H1 (cell line): ENCODE data around the gene CMIP. TPM values are rescaled to one million over a fixed set of nuclear protein-coding genes. Genes with fewer than 3 reads are reported as not detected.

Experiments
- CTCF ChIA-PET: fragments of 300-600 bp; sonication (Branson Sonifier 250); formaldehyde crosslinking; loops from one replicate; lab custom pipeline; 2021; ENCODE audit not compliant: partially characterized antibody; lab: Charles Lee
- POLR2A ChIA-PET: fragments of 300-600 bp; sonication (Branson Sonifier 250); formaldehyde crosslinking; loops from one replicate; lab custom pipeline; 2021; ENCODE audit warnings: inconsistent platforms; ENCODE audit not compliant: partially characterized antibody; lab: Charles Lee
- DNase-seq, 2 experiments: peaks; one replicate each; pipeline versions ENCODE4 v3.0.0 to v3.0.0-alpha.2; 2010 to 2022; ENCODE audit warnings: low spot score in 2 of 2, low read depth in 1 of 2, mixed read lengths in 1 of 2
- FAIRE-seq: peaks from 2 replicates; lab custom pipeline; 2011; peaks lifted over from hg19 to GRCh38; lab: Jason Lieb, UNC
- H2AFZ ChIP-seq: 2 replicates; pipeline ENCODE4 v1.8.1; 2012; ENCODE audit warnings: low read length, inconsistent platforms
- H2AK5ac ChIP-seq: 2 replicates; pipeline ENCODE4 v1.6.1; 2013; ENCODE audit warnings: low read depth, low read length
- H2BK120ac ChIP-seq: replicated peaks from 2 replicates; pipeline ENCODE3; 2013; ENCODE audit warnings: low read depth, low read length, inconsistent platforms
- H2BK12ac ChIP-seq: 2 replicates; pipeline ENCODE4 v1.6.1; 2013; ENCODE audit warnings: low read depth, low read length
- H2BK15ac ChIP-seq: 2 replicates; pipeline ENCODE4 v1.6.1; 2013; ENCODE audit warnings: low read length
- H2BK20ac ChIP-seq: 2 replicates; pipeline ENCODE4 v1.6.1; 2013; ENCODE audit warnings: low read length
- H2BK5ac ChIP-seq: 2 replicates; pipeline ENCODE4 v1.6.1; 2013; ENCODE audit warnings: low read depth, low read length
- H3K14ac ChIP-seq: 2 replicates; pipeline ENCODE4 v1.6.1; 2013; ENCODE audit warnings: inconsistent platforms; ENCODE audit not compliant: insufficient read length
- H3K18ac ChIP-seq: 2 replicates; pipeline ENCODE4 v1.6.1; 2013; ENCODE audit warnings: low read length; ENCODE audit errors: extremely low read depth
- H3K23ac ChIP-seq: 2 replicates; pipeline ENCODE4 v1.6.1; 2013; ENCODE audit warnings: inconsistent platforms; ENCODE audit not compliant: insufficient read length
- H3K23me2 ChIP-seq: 2 replicates; pipeline ENCODE4 v1.6.1; 2013; ENCODE audit warnings: low read depth, low read length
- H3K27ac ChIP-seq: 2 replicates; pipeline ENCODE4 v1.6.1; 2011; ENCODE audit warnings: low read depth, low read length, inconsistent platforms
- H3K27me3 ChIP-seq, 4 experiments: replicated peaks in 1 of 4; 1 replicate in 1 of 4; 2 replicates in 3 of 4; pipeline versions ENCODE4 v1.6.1 to v1.8.1; 2011 to 2013; ENCODE audit warnings: low read length in 3 of 4, mild to moderate bottlenecking in 3 of 4, inconsistent platforms in 2 of 4, mixed read lengths in 2 of 4, moderate library complexity in 1 of 4; ENCODE audit not compliant: control insufficient read depth in 3 of 4, insufficient read depth in 3 of 4; ENCODE audit errors: extremely low read depth in 1 of 4
- H3K36me3 ChIP-seq, 4 experiments: 2 replicates each; pipeline versions ENCODE4 v1.6.1 to v1.8.1; 2011 to 2013; ENCODE audit warnings: mild to moderate bottlenecking in 4 of 4, low read length in 3 of 4, moderate library complexity in 2 of 4, control low read depth in 1 of 4, inconsistent platforms in 1 of 4; ENCODE audit not compliant: insufficient read depth in 4 of 4, control insufficient read depth in 2 of 4
- H3K4ac ChIP-seq: replicated peaks from 2 replicates; pipeline ENCODE3; 2013; ENCODE audit warnings: low read length, low read depth, mixed read lengths, inconsistent platforms; ENCODE audit not compliant: insufficient read length
- H3K4me1 ChIP-seq, 4 experiments: replicated peaks in 1 of 4; 1 replicate in 1 of 4; 2 replicates in 3 of 4; pipeline versions ENCODE4 v1.6.1 to v1.8.1; 2011 to 2013; ENCODE audit warnings: low read length in 3 of 4, inconsistent platforms in 2 of 4, mixed read lengths in 1 of 4; ENCODE audit not compliant: insufficient read depth in 4 of 4, control insufficient read depth in 3 of 4
- H3K4me2 ChIP-seq, 2 experiments: 2 replicates each; pipeline versions ENCODE4 v1.6.1 to v1.8.1; 2011 to 2013; ENCODE audit warnings: low read depth in 2 of 2, low read length in 2 of 2, control low read depth in 1 of 2, inconsistent platforms in 1 of 2, mild to moderate bottlenecking in 1 of 2; ENCODE audit not compliant: insufficient read depth in 1 of 2
- H3K4me3 ChIP-seq, 4 experiments: fragments of 200-600, 300-600 bp in 1 of 4; sonication (generic), shearing (Covaris generic), sonication (Bioruptor Twin) in 1 of 4; 2 replicates each; pipeline versions ENCODE4 v1.5.1 to v1.8.1; 2011 to 2016; ENCODE audit warnings: low read length in 4 of 4, low read depth in 3 of 4, control low read depth in 2 of 4, inconsistent platforms in 2 of 4, mild to moderate bottlenecking in 2 of 4, mixed read lengths in 1 of 4, moderate library complexity in 1 of 4; ENCODE audit not compliant: insufficient read depth in 2 of 4; ENCODE audit errors: extremely low read depth in 1 of 4
- H3K56ac ChIP-seq: replicated peaks from 2 replicates; pipeline ENCODE3; 2013; ENCODE audit warnings: low read depth, mild to moderate bottlenecking, mixed read lengths, low read length, inconsistent platforms; ENCODE audit not compliant: insufficient read length
- H3K79me1 ChIP-seq: 2 replicates; pipeline ENCODE4 v1.6.1; 2013; ENCODE audit warnings: low read depth, low read length, control low read depth
- H3K79me2 ChIP-seq, 2 experiments: 2 replicates each; pipeline versions ENCODE4 v1.6.1 to v1.8.1; 2012 to 2013; ENCODE audit warnings: low read length in 2 of 2, mild to moderate bottlenecking in 2 of 2, inconsistent platforms in 1 of 2; ENCODE audit not compliant: insufficient read depth in 2 of 2, control insufficient read depth in 1 of 2
- H3K9ac ChIP-seq, 4 experiments: replicated peaks in 1 of 4; 1 replicate in 1 of 4; 2 replicates in 3 of 4; pipeline versions ENCODE4 v1.6.1 to v1.8.1; 2011 to 2013; ENCODE audit warnings: low read depth in 3 of 4, low read length in 3 of 4, control low read depth in 2 of 4, mild to moderate bottlenecking in 2 of 4, moderate library complexity in 2 of 4, inconsistent platforms in 1 of 4; ENCODE audit errors: extremely low read depth in 1 of 4
- H3K9me3 ChIP-seq, 2 experiments: 2 replicates each; pipeline versions ENCODE4 v1.6.1 to v1.8.1; 2012 to 2013; ENCODE audit warnings: mild to moderate bottlenecking in 2 of 2, moderate library complexity in 2 of 2, control low read depth in 1 of 2, inconsistent platforms in 1 of 2, low read depth in 1 of 2, low read length in 1 of 2, mixed read lengths in 1 of 2; ENCODE audit not compliant: insufficient read depth in 2 of 2
- H4K20me1 ChIP-seq, 2 experiments: replicated peaks in 1 of 2; 2 replicates each; pipeline versions ENCODE3 to v1.8.1; 2011 to 2013; ENCODE audit warnings: inconsistent platforms in 2 of 2, low read length in 2 of 2, mild to moderate bottlenecking in 1 of 2; ENCODE audit not compliant: insufficient read depth in 2 of 2, control insufficient read depth in 1 of 2
- H4K5ac ChIP-seq: 2 replicates; pipeline ENCODE4 v1.6.1; 2013; ENCODE audit warnings: low read length, low read depth, mixed read lengths, inconsistent platforms; ENCODE audit not compliant: insufficient read length
- H4K8ac ChIP-seq: 2 replicates; pipeline ENCODE4 v1.8.0; 2013; ENCODE audit warnings: mild to moderate bottlenecking, moderate library complexity, low read length, inconsistent platforms; ENCODE audit not compliant: insufficient read depth; ENCODE audit errors: extremely low read depth
- H4K91ac ChIP-seq: replicated peaks from 2 replicates; pipeline ENCODE3; 2013; ENCODE audit warnings: low read length, mixed read lengths, inconsistent platforms; ENCODE audit not compliant: insufficient read length
- ASH2L ChIP-seq: fragments of 200-600, 300-600 bp; sonication (generic); IDR thresholded peaks from one replicate; pipeline ENCODE4 v1.7.1; 2017; ENCODE audit warnings: low read length
- BACH1 ChIP-seq: IDR thresholded peaks from 2 replicates; pipeline ENCODE4 v1.6.1; 2012; ENCODE audit warnings: low read length, improper control_type of control experiment
- CHD1 ChIP-seq: IDR thresholded peaks from 2 replicates; pipeline ENCODE4 v1.6.1; 2012; ENCODE audit warnings: low read depth, low read length, improper control_type of control experiment
- CTBP2 ChIP-seq: IDR thresholded peaks from 2 replicates; pipeline ENCODE4 v1.7.0; 2011; ENCODE audit warnings: borderline replicate concordance, mild to moderate bottlenecking, moderate library complexity, mixed read lengths, low read length; ENCODE audit not compliant: insufficient read depth, insufficient read length
- GABPA ChIP-seq: IDR thresholded peaks from 2 replicates; pipeline ENCODE4 v1.6.1; 2011; ENCODE audit warnings: mild to moderate bottlenecking, low read length, moderate library complexity, borderline replicate concordance; ENCODE audit not compliant: insufficient read depth
- NRF1 ChIP-seq: IDR thresholded peaks from 2 replicates; pipeline ENCODE4 v1.6.1; 2011; ENCODE audit warnings: mild to moderate bottlenecking, low read depth, low read length, improper control_type of control experiment
- PHF8 ChIP-seq: fragments of 200-600 bp; sonication (generic); conservative IDR thresholded peaks from 2 replicates; pipeline ENCODE4 v1.7.1; 2012; ENCODE audit warnings: low read depth, mild to moderate bottlenecking, inconsistent platforms, low read length, moderate library complexity
- POLR2A ChIP-seq, 2 experiments: IDR thresholded peaks; 1 replicate in 1 of 2; 2 replicates in 1 of 2; pipeline ENCODE4 v1.6.1; 2011; ENCODE audit warnings: low read depth in 2 of 2, low read length in 2 of 2, mild to moderate bottlenecking in 2 of 2; ENCODE audit errors: control extremely low read depth in 1 of 2
- RXRA ChIP-seq: IDR thresholded peaks from 2 replicates; pipeline ENCODE4 v1.6.1; 2011; ENCODE audit warnings: low read depth, mild to moderate bottlenecking, low read length, moderate library complexity; ENCODE audit not compliant: insufficient read depth
- SRF ChIP-seq: IDR thresholded peaks from 2 replicates; pipeline ENCODE4 v1.6.1; 2011; ENCODE audit warnings: mild to moderate bottlenecking, low read depth, low read length, moderate library complexity
- TCF12 ChIP-seq: IDR thresholded peaks from 2 replicates; pipeline ENCODE4 v1.6.1; 2011; ENCODE audit warnings: low read depth, mild to moderate bottlenecking, low read length
- WGBS, 2 experiments: shearing (Covaris generic) in 1 of 2; methylation state at CpG; one replicate each; pipeline versions ENCODE4 v1.1.6 to v1.1.7; 2013 to 2015; ENCODE audit warnings: low lambda C conversion rate in 2 of 2, mixed read lengths in 2 of 2, inconsistent platforms in 1 of 2, low coverage in 1 of 2, missing lambda C conversion rate in 1 of 2; ENCODE audit not compliant: insufficient replicate concordance in 2 of 2, insufficient coverage in 1 of 2, insufficient read length in 1 of 2; ENCODE audit errors: extremely low coverage in 1 of 2, missing lambda C conversion rate in 1 of 2; 5-methylcytosine and 5-hydroxymethylcytosine counted together
- polyA plus RNA-seq, 7 experiments: library from polyadenylated mRNA; depleted of rRNA in 3 of 7; stranded (reverse) in 5 of 7; unstranded in 2 of 7; fragments of >200 nt in 5 of 7; fragments of 200-250 nt in 2 of 7; gene quantifications; 1 replicate in 5 of 7; 2 replicates in 1 of 7; 4 replicates in 1 of 7; pipeline versions ENCODE4 v1.2.1 to v1.2.3, GENCODE V29; 2011 to 2013; ENCODE audit warnings: missing spikeins in 2 of 7, mixed read lengths in 2 of 7
- total RNA-seq: library from RNA; stranded (reverse); fragmentation: NEBNext Ultra II Directional; extraction: Animal tissue kit (Norgen Biotek cat#: 25700); gene quantifications from 2 replicates; pipeline ENCODE4 v1.2.1, GENCODE V29; 2021
- TF ChIP-seq, protein P1 (sequence below): IDR thresholded peaks from 2 replicates; pipeline ENCODE4 v1.6.1; 2011; ENCODE audit warnings: low read length, improper control_type of control experiment

Gene CMIP
- total and polyA plus RNA-seq, 2 of the 8 experiments (the other 6 are each of a cell fraction or from before 2014, with no cell fraction given): 7.9 to 53.2 TPM

DNA sequence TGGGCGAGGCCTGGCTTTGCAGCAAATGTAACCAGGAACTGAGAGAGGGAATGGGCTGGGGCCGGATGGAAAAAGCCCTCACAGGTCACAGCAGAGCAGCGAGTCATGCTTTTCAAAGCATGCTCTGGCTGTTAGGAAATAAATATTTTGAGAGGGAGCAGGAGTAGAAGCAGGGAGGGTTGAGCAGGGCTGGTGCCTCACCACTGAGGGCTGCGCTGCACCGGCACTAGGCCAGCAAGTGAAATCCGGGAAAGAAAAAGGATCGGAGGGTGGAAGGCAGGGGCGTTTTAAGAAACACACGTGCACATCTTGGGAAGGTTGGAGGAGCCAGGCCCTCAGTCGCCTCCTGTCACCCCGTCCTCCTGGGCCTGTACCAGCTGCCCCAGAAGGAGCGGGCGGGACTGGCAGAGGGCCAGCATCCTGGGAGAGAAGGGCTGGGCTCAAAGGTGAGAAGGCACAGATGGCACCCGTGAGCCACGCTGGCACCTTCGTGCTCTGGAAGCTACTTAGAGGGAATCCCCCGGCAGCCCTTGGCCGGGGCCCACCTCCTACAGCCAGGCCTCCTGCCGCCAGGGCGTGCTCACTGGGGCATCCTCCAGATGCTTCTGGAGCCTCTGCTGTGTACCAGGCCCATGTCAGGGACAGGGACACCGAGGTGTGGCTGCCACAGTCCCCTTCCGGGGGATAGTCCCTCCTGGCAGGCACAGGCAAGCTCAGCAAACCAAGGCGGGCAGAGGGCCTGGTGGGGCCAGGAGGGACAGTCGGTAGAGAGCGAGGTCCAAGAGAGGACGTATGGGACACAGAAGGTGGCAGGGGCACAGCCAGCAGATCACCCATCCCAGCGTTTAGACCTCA is 263.0 kb downstream of the CMIP start:
- Histone ChIP-seq H2BK5ac (no peak overlapping the region), H3K9ac (no peak overlapping the region)
- CTCF ChIA-PET: interaction anchor here (0.5 to 4.9 kb wide), 9 partner anchors 8 to 544 kb away, joined by 3 to 23 read pairs (median 3); no protein-coding TSS in a partner anchor
- TF ChIP-seq, protein P1, sequence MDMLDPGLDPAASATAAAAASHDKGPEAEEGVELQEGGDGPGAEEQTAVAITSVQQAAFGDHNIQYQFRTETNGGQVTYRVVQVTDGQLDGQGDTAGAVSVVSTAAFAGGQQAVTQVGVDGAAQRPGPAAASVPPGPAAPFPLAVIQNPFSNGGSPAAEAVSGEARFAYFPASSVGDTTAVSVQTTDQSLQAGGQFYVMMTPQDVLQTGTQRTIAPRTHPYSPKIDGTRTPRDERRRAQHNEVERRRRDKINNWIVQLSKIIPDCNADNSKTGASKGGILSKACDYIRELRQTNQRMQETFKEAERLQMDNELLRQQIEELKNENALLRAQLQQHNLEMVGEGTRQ: no peak
- TF ChIP-seq BACH1 (no peak), PHF8 (no peak), GABPA (no peak), CTBP2 (no peak), CHD1 (no peak), RXRA (no peak), ASH2L (no peak), TCF12 (no peak), SRF (no peak), POLR2A (IDR thresholded peaks at IDR 0.05; ENCODE audit: control extremely low read depth in 1 of 2, low read depth in 2 of 2, low read length in 2 of 2) (no peak), NRF1 (no peak)

More for the DNA sequence above, 263.0 kb downstream of the CMIP start:
- Histone ChIP-seq H2BK120ac (no peak overlapping the region), H3K9me3 (no peaks in the 10 kb centered on the region), H3K56ac (no peak overlapping the region), H3K4me1 (peaks cover 0 to 17% (median 14%) of the 10 kb centered on the region in 4 experiments; a peak in 6 of 7 replicates), H3K23me2 (no peaks in the 10 kb centered on the region), H3K79me1 (no peaks in the 10 kb centered on the region), H3K4ac (no peak overlapping the region), H2AK5ac (no peak overlapping the region), H3K27me3 (no peaks in the 10 kb centered on the region), H2AFZ (no peak overlapping the region), H2BK15ac (no peak overlapping the region), H3K79me2 (no peaks in the 10 kb centered on the region), H4K91ac (no peak overlapping the region), H3K4me2 (no peak overlapping the region), H2BK12ac (no peak overlapping the region), H3K18ac (no peak overlapping the region), H3K36me3 (peaks cover 3 to 22% (median 11%) of the 10 kb centered on the region in 4 experiments; a peak in 7 of 8 replicates), H4K5ac (no peak overlapping the region), H4K20me1 (peaks cover 0 to 2% of the 10 kb centered on the region in 2 experiments), H3K23ac (no peak overlapping the region), H4K8ac (no peak overlapping the region), H3K4me3 (no peak overlapping the region), H3K14ac (no peak overlapping the region), H3K27ac (no peak overlapping the region), H2BK20ac (no peak overlapping the region)
- 88% methylated on average over 27 of the region's 27 CpGs; no CpG with 5 or more reads in 1 of the 2 experiments for WGBS, 2 experiments
- POLR2A ChIA-PET: interaction anchor here (1.2 kb wide), 1 partner anchor 22 kb away, joined by 3 read pairs; no protein-coding TSS in a partner anchor
- FAIRE-seq (no peak), DNase-seq (no peak)
